GM21825 (cell line): ENCODE measurements around the gene TATDN2.
"Not testable (repeated sequence)": the region's sequence is repeated elsewhere in the genome, so short reads cannot be mapped to it uniquely, and the experiment has no call there.

Source experiments
- ATAC-seq: cut with Tn5 transposase; IDR thresholded peaks from one replicate; pipeline ENCODE4 v1.9.1; 2021; ENCODE audit warnings: mild to moderate bottlenecking, moderate library complexity; ENCODE audit not compliant: unreplicated experiment

TATDN2 gene

DNA sequence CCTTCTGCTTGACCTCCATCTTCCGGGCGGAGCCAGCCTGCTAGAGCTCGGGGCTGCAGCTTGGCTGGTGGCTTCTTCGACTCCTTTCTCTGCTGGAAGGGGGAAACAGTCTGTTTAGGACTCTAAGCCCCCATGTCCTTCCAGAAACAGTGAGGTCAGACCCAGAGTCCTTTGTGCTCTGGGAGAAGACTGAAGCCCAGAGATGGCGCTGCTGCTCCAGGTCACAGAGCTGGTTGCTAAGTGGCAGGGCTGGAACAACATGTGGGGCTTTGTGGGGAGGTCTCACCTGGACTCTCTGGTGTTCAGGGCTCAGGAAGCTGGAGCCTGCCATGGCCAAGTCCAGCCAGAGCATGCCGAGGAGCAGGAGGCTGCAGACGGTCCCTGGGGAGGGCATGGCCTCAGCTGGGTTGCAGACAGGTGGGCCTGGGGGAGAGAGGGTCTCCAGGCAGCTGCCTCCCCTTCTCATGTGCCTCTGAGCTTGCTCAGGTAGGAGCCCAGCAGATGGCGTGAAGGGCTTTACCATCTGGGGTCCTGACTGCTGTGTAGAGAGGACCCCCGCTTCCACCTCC, 41.6 kb downstream of the TATDN2 start:
- no peak for ATAC-seq

DNA sequence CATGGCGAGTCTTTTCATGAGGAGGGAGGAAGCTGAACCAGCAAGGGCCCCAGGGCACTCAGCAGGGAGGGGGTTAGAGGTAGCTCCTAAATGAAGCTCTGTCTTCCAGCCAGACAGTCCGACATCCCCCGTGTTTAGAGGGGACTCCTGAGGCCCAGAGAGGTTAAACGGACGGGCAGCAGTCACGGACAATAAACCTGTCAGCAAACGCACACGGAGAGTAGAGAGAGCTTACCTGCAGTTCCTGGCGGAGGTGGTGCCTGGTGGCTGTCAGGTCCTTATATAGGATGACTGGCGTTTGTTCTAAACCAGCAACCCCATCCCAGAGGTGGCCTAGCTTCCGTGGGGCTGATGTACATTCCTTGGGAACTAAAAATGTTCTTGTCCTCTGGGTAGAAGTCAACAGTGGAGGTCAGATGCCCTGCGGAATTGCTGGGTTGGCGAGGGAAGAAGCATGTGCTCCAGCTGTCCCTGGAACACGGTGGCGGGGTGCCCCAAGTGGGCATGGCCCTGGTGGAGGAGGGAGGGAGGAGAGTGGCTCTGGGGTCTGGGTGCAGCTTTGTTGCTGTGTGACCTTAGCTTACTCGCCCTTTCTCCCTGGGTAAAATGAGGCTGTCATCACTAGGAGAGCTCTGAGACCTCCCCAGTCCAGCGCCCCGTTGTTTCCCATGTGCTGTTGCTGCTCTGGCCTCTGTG, 42.4 kb downstream of the TATDN2 start:
- no peak for ATAC-seq

DNA sequence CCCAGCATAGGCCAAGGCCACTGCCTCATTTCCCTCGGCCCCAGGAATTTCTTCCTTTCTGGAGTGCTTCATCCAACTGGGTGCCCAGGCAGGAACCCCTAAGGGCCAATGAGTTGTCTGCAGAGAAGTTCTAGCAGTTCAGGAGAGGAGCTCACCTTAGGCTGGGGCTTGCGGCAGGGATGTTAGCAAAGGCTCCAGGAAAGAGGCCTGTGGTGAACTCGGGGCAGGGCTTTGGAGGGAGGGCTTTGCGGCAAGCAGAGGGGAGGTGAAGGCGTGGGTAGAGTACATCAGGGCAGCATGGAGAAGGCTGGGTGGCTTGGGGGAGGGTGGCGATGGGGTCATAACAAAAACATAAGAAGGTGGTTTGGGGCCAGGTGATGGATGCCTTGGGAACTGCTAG, 43.4 kb downstream of the TATDN2 start:
- ATAC-seq = no peak

DNA sequence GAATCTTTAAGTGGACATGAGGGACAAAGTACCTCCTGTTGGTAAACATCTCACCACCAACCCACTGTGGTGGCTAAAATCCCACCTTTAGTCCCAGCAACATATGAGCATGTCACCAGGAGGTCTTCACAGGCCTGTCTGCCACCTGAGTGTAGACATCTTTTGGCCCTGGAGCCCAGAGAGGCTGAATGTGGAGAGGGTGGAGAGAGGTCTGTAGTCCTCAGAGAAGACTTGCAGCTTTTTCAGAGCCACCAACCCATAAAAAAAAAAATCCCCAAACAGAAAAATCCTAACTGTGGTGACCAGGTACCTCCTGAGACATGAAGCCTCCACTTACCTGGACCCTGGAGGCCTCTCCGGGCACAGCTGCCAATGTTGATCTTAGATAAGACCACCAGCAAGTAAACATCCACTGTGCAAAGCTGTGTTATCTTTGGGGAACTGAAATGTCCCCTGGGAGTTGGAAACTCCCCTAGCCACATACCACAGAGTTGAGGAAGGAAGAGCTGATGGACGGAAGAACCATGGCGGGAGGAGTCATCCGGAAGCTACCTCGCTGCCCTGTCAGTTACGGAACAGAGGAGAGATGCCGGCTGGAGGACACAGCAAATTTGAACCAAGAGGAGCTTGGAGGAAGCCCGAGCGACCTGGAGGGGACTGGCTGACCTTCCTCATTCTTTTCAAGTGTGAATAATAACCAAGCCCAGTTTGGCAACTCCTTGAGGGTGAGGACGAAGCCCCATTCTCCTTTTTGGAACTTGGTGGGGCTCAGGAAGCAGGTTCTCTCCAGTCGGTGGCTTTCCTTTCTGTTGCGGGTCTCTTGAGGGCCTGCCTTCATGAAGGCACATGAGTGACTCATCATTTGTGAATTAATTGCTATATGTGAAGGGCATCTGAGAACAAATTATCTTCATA, 44.5 kb downstream of the TATDN2 start, which contains the start of gene GHRL:
Gene GHRL, minus strand, starts transcription at position 443 of the 915 bp plus-strand sequence. CDS start 2,767 bp downstream, outside the sequence.
- ATAC-seq = peak; percentile 82

DNA sequence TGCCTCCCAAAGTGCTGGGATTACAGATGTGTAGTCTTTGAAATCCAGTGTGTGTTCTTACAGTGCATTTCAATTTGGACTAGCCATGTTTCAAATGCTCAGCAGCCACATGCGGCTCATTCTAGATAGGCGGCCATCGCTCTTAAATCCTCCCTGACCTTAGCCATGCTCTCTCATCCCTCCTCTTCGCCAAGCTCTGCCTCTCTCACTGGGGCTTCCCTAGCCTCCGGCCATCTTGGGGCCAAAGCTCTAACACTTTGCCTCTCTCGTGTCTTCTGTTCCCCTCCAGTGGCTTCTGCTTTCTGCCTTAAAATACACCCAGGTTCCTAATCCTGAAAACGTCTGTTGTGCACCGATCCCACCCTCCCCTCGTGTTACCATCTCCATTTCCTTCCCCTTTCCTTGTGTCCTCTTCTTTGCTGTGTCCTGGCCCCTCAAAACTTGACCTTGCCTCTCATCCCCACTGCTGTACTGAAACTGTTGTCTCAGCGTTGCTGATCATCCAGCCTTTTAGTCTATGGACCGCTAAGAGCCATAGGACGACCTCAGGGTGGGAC, 45.8 kb downstream of the TATDN2 start:
- no peak for ATAC-seq

DNA sequence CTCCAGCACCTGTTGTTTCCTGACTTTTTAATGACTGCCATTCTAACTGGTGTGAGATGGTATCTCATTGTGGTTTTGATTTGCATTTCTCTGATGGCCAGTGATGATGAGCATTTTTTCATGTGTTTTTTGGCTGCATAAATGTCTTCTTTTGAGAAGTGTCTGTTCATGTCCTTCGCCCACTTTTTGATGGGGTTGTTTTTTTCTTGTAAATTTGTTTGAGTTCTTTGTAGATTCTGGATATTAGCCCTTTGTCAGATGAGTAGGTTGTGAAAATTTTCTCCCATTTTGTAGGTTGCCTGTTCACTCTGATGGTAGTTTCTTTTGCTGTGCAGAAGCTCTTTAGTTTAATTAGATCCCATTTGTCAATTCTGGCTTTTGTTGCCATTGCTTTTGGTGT, 49.8 kb downstream of the TATDN2 start:
- ATAC-seq = not testable (repeated sequence)

DNA sequence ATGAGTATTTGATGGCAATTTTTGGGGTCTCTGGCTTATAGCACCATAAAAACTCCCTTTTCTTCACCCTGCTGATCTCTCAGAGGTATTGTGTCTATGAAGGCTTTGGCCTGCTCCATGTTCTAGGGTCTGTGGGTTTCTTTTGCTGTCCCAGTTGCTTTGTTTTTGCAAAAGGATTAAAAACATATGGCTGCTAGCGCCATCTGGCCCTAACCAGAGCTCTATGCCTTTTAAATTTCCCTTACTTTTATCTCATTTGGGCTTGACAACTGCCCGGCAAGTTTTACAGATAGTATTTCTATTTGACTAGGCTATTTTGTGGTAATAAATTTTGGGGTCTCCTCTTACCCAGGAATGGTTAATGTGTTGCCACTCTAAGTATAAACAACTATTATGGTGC, 50.9 kb downstream of the TATDN2 start:
- ATAC-seq = no peak

DNA sequence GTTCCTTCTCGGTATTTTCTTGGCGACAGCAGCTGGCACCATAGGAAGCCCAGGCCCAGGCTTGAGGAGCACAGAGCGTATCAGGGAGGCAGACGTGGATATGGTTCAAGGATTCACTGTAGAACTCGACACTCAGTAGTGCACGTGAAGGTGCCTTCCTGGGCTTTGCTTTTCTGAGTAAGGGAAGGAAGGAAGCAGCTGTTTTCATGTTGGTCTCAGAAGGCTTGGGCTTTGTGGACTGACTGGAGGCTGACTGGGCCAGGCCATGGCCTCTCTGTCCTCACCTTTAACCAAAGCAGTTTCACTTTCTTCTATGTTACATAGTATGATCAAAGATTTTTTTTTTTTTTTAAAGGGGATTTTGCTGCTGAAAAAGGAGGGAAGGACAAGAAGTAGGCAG, 51.4 kb downstream of the TATDN2 start:
- peak; percentile 73 for ATAC-seq

DNA sequence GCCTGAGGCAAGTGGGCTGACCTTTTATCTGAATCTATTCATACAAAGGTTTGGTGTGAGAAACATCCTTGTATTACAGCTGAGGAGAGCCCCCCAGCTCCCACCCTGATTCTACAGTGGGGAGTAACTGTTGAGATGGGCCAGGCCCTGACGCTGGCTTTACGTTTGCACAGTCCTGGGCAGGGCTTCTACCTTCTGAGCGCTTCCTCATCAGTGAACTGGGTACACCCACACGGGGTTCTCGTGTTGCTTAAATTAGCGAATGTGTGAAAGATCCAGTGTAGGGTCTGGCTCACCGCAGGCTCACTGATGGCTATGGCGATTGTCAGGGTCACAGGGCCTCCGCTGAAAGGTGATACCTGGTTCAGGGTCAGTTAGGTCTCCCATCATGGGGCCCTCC, 51.8 kb downstream of the TATDN2 start:
- no peak for ATAC-seq

DNA sequence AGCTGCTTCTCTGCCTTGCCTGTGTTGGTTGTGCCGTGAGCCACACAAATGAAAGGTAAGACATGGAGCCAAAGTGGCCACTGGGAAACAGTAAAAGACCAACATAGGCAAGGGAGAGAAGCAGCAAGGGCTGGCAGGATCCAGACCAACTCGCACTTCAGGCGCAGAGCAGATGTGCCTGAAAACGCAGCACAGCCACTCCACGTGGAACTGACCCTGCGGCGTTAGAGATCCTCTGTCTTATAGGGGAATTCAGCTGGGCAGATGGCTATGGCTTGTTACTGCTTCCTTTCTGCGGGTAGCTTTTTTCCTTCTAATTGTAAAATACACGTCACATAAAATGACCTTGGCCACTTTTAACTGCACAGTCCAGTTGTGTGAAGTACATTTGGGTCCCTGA, 54.8 kb downstream of the TATDN2 start:
- ATAC-seq = no peak

DNA sequence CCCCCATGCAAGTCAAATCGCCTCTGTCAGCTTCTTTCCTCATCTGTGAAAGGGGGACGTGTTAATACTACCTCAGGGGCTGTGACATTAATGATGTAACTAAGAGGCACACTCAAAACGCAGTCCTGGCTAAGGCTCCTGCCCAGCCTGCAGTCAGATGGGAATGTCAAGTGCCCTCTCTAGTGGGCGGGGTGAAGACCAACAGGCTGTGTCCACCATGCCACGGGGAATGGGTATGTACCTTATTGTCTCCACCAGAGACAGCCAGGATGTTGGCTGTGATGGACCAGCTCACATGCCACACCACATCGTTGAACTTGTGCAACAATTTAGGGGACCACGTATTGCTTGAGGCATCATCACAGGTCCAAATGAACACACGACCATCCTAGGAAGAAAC, 55.5 kb downstream of the TATDN2 start:
- ATAC-seq = no peak

DNA sequence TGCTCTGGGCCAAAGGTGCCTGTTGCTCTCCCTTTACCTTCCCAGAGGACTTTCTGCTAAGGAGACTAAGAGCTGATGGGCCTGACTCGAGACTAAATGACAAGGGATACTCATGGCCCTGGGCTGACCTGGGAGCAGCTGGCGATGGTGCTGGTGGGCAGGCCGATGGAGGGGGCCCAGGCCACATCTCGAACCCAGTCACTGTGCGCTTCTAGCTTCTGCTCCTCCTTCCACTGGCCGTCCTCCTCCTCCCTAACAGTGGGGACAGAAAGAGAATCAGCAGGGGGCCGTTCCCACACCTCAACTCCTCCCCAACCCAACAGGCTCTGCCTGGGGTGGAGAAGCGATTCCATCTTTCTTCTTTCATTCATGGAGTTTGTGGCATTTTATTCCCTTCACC, 56.6 kb downstream of the TATDN2 start:
- ATAC-seq = no peak

DNA sequence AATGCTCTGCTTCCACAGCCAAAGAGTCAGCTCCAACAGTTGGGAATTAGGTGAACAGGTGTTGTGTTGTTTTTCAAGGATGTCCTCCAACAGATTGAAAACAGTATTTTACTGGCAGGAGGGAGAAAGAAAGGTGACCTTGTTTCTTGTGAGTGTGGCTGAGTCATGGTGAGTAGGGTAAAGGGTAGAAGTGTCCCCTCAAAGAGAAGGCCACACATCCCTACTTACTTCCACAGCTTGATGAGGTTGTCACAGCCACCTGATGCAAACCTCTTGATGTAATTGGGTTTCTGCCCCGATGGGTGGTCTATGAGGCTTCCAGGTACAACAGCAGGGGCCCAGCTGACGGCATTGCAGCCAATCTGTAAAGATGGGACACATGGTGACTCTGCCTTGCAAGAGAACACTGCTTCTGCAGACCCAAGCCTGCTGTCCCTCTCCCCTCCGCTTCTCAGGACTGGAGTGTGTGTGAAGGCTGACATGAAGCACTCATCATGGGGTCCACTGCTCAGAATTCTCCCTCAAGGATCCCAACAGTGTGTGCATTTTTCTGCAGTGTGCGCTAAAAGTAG, 57.2 kb downstream of the TATDN2 start:
- ATAC-seq = no peak

DNA sequence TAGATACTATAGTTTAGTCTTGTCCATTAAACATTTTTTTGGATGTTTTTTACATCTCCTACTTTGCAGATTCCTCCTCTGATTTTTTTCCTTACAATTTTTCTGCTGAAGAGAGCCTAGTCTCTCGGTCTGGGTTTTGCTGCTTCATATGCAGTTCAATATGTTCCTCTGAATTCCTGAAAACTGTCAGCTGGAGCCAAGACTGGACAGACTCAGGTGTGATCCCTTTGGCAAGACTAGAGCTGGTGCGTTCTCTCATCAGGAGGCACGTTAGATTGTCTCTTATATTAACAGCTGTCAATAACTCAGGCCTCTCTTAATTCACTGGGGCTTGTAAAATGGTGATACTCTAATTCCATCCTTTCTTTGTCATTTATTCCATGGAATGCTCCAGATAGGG, 57.9 kb downstream of the TATDN2 start:
- ATAC-seq = no peak

DNA sequence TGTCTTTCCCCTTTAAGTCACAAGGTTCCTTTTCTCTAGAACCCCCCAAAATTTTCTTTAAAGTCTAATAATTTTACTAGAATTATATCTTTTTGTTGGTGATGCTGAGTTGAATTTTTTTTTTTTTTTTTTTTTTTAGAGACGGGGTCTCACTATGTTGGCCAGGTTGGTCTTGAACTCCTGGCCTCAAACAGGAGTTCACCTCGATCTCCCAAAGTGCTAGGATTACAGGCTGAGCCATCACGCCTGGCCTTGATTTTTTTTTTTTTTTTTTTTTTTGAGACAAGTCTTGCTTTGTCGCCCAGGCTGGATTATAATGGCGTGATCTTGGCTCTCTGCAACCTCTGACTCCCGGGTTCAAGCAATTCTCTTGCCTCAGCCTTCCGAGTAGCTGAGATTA, 60.4 kb downstream of the TATDN2 start:
- ATAC-seq = no peak

DNA sequence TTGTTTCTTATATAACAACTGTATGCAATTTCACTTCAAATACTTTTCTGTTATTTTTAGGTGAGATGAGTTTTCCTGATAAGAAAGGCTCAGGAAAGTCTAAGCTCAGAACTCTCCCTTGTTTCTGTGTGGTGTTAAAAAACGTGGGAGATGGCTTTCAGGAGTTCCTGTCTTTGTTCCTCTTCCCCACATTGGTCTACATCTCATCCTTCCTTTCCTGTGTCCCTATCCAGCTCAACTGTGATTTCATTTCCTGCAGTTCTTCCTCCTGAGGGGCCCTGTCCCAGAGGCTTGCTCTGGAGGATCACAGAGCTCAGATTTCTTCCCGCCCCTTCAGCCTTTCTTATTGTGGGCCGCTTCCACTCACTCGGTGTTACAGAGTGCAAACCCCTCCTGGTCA, 61.5 kb downstream of the TATDN2 start:
- ATAC-seq = no peak

DNA sequence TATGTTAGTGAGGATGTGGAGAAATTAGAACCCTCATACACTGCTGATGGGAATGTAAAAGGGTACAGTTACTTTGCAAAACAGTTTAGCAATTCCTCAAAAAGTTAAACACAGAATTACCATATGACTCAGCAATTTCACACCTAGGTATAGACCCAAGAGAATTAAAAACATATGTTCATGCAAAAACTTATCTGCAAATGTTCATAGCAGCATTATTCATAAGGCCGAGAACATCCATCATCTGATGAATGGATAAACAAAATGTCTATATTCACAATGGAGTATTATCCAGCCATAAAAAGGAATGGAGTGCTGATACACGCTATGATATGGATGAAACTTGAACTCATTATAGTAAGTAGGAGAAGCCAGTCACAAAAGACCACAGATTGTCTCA, 62.3 kb downstream of the TATDN2 start:
- no peak for ATAC-seq

DNA sequence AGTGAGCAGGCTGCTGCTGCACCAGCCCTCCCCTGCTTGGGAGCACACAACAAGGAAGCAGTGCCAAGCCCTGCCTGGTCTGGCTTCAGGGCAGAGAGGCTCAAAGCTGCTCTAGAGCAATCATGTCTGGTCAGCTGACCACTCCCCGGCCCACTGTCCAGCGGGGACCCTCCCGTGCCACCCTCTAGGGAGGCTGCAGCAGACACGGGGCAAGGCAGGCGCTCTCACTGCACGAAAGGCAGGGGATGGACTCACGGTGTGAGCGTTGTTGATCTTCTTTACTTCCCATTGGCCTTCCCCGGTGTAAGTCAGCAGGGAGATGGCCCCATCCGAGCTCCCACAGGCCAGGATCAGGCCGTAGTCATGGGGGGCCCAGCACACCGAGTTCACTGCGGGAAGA, 63.5 kb downstream of the TATDN2 start:
- ATAC-seq = no peak

DNA sequence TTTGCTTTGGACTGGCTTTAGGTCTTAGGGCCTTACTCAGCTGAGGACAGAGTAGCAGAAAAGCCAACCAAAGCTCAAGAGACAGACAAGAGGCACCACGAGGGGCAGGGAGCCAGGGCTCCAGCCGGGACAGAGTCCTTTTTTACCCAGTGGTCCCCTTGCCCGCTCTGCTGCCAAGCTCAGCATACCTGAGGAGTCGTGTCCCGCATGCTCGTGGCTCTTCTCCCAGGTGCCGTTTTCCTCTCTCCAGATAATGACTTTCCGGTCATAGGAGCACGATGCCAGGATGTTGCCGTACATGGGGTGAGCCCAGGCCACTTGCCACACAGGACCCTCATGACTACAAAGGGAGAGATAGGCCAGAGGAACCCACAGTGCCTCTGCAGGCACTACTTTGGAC, 64.1 kb downstream of the TATDN2 start:
- ATAC-seq = no peak

DNA sequence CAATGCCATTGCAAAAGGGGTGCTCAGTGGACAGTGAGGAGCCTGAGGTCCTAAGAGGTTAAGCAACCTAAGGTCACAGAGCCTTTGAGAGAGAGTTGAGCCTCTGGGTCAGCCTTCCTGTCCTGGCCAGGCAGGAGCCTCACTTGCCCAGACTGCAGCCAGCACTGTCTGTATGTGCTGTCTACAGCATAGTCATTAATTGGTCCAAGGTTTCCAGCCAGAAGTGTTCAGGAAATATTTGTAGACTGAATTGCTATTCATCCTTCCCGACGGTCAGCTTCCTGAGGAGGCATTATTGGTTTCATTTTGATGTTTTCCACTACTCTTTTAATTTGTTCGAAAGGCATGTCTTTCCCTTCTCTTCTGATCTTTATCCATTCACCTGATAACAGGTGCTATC, 64.6 kb downstream of the TATDN2 start:
- ATAC-seq = no peak

DNA sequence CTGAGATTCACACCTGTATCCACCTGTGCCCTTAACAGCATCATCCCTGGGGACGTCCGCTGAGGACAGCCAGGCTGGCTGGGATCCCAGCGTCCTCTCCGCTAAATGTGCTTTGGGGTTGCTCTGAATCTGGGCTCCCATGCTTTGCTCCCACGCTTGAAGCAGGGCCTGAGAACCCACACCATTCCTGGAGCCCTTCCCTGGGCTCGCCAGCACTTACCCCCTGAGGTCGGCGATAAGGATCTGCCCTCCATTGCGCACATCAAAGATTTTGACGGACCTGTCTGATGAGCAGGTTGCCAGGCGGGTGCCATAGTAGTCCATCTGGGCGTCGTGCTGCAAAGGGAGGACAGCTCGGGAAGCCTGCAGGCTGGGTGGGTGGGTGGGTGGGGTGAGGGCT, 66.8 kb downstream of the TATDN2 start:
- no peak for ATAC-seq
